HepG2 (cell line): ENCODE measurements around the gene TLCD1. TPM values are rescaled to one million over a fixed set of nuclear protein-coding genes. Genes with fewer than 3 reads are reported as not detected.

Experiments used
- BCL6 ChIP-seq: IDR thresholded peaks from 2 replicates; pipeline ENCODE4 v1.6.1; 2016; ENCODE audit warnings: missing genetic modification reagents, missing compliant biosample characterization
- CBX5 ChIP-seq: sonication (generic); formaldehyde crosslinking; IDR thresholded peaks from 2 replicates; pipeline ENCODE4 v1.4.0; 2020; ENCODE audit warnings: missing genetic modification reagents, borderline replicate concordance
- ESRRA ChIP-seq: sonication (generic); formaldehyde crosslinking; IDR thresholded peaks from 2 replicates; pipeline ENCODE4 v1.5.1; 2020; ENCODE audit warnings: mild to moderate bottlenecking, low read depth, missing genetic modification reagents
- FOSL2 ChIP-seq: sonication (generic); formaldehyde crosslinking; IDR thresholded peaks from 2 replicates; pipeline ENCODE4 v1.4.0; 2020; ENCODE audit warnings: missing genetic modification reagents
- KLF11 ChIP-seq: IDR thresholded peaks from 2 replicates; pipeline ENCODE4 v1.6.1; 2016; ENCODE audit warnings: missing compliant biosample characterization
- MED8 ChIP-seq: sonication (generic); formaldehyde crosslinking; IDR thresholded peaks from 2 replicates; pipeline ENCODE4 v1.8.1; 2023; ENCODE audit warnings: mild to moderate bottlenecking, missing genetic modification reagents; ENCODE audit not compliant: insufficient replicate concordance
- MIXL1 ChIP-seq: IDR thresholded peaks from 2 replicates; pipeline ENCODE4 v1.6.1; 2016
- NCOA2 ChIP-seq: sonication (generic); formaldehyde crosslinking; IDR thresholded peaks from 2 replicates; pipeline ENCODE4 v1.8.0; 2022; ENCODE audit warnings: inconsistent platforms
- NFE2L1 ChIP-seq: sonication (generic); formaldehyde crosslinking; IDR thresholded peaks from 2 replicates; pipeline ENCODE4 v1.4.0; 2020; ENCODE audit warnings: missing genetic modification reagents, mild to moderate bottlenecking, borderline replicate concordance
- NR2F6 ChIP-seq, 2 experiments: IDR thresholded peaks; 2 replicates each; pipeline ENCODE4 v1.6.1; 2016; ENCODE audit warnings: antibody characterized with exemption in 1 of 2, mild to moderate bottlenecking in 1 of 2
- SIN3B ChIP-seq: fragments of 150-350 bp; IDR thresholded peaks from 2 replicates; pipeline ENCODE4 v1.6.1; 2014; ENCODE audit warnings: low read length
- SP4 ChIP-seq: sonication (generic); formaldehyde crosslinking; IDR thresholded peaks from 2 replicates; pipeline ENCODE4 v1.8.1; 2023; ENCODE audit warnings: mild to moderate bottlenecking, missing genetic modification reagents
- STAT5B ChIP-seq: sonication (generic); formaldehyde crosslinking; IDR thresholded peaks from 2 replicates; pipeline ENCODE4 v1.4.0; 2020; ENCODE audit warnings: missing genetic modification reagents
- TBP ChIP-seq: sonication (generic); formaldehyde crosslinking; IDR thresholded peaks from 2 replicates; pipeline ENCODE4 v1.5.0; 2020; ENCODE audit warnings: missing genetic modification reagents
- ZNF138 ChIP-seq: sonication (generic); formaldehyde crosslinking; IDR thresholded peaks from 2 replicates; pipeline ENCODE4 v1.5.0; 2020; ENCODE audit warnings: mild to moderate bottlenecking, low read depth, missing genetic modification reagents
- ZNF230 ChIP-seq: sonication (generic); formaldehyde crosslinking; IDR thresholded peaks from 2 replicates; pipeline ENCODE4 v1.4.0; 2020; ENCODE audit warnings: mild to moderate bottlenecking, missing genetic modification reagents
- ZNF263 ChIP-seq: sonication (generic); formaldehyde crosslinking; IDR thresholded peaks from 2 replicates; pipeline ENCODE4 v1.4.0; 2020; ENCODE audit warnings: missing genetic modification reagents
- ZNF292 ChIP-seq: sonication (generic); formaldehyde crosslinking; IDR thresholded peaks from 2 replicates; pipeline ENCODE4 v1.8.1; 2022; ENCODE audit warnings: mild to moderate bottlenecking, low read depth, missing genetic modification reagents, borderline replicate concordance
- ZNF75D ChIP-seq: sonication (generic); formaldehyde crosslinking; IDR thresholded peaks from 2 replicates; pipeline ENCODE4 v1.8.1; 2023; ENCODE audit warnings: missing genetic modification reagents, mild to moderate bottlenecking, borderline replicate concordance
- polyA plus RNA-seq, 8 experiments: library from polyadenylated mRNA; depleted of rRNA in 3 of 8; stranded (reverse) in 7 of 8; unstranded in 1 of 8; fragments of >200 nt; fragmentation: Illumina TruSeq in 4 of 8; extraction: Trizol in 4 of 8; gene quantifications; 2 replicates each; pipeline versions ENCODE4 v1.2.1 to v1.2.3, GENCODE V29; 2011 to 2016; ENCODE audit warnings: low read depth in 4 of 8, missing spikeins in 1 of 8, mixed read lengths in 1 of 8; ENCODE audit not compliant: insufficient read depth in 1 of 8
- total RNA-seq, 5 experiments: library from RNA; depleted of rRNA; stranded (reverse); fragments of >200 nt; fragmentation: Illumina TruSeq; extraction: Trizol; gene quantifications; 2 replicates each; pipeline ENCODE4 v1.2.3, GENCODE V29; 2016; ENCODE audit warnings: low read depth in 1 of 5
- TF ChIP-seq, protein P1 (sequence below): sonication (generic); formaldehyde crosslinking; IDR thresholded peaks from 2 replicates; pipeline ENCODE4; 2020; ENCODE audit warnings: missing genetic modification reagents, mild to moderate bottlenecking, borderline replicate concordance
- TF ChIP-seq, protein P2 (sequence below): sonication (generic); formaldehyde crosslinking; IDR thresholded peaks from 2 replicates; pipeline ENCODE4 v1.5.1; 2020; ENCODE audit warnings: missing genetic modification reagents, mild to moderate bottlenecking, borderline replicate concordance
- TF ChIP-seq, protein P3 (sequence below): sonication (generic); formaldehyde crosslinking; IDR thresholded peaks from 2 replicates; pipeline ENCODE4 v1.4.0; 2020; ENCODE audit warnings: mild to moderate bottlenecking, missing genetic modification reagents
- TF ChIP-seq, protein P4 (sequence below): sonication (generic); formaldehyde crosslinking; IDR thresholded peaks from 2 replicates; pipeline ENCODE4 v1.4.0; 2020; ENCODE audit warnings: missing genetic modification reagents; ENCODE audit errors: not compliant biosample characterization

The TLCD1 gene
- total and polyA plus RNA-seq, 2 of the 13 experiments (the other 11 are each of a cell fraction or from before 2014, with no cell fraction given) = 14.9 to 19.6 TPM

DNA sequence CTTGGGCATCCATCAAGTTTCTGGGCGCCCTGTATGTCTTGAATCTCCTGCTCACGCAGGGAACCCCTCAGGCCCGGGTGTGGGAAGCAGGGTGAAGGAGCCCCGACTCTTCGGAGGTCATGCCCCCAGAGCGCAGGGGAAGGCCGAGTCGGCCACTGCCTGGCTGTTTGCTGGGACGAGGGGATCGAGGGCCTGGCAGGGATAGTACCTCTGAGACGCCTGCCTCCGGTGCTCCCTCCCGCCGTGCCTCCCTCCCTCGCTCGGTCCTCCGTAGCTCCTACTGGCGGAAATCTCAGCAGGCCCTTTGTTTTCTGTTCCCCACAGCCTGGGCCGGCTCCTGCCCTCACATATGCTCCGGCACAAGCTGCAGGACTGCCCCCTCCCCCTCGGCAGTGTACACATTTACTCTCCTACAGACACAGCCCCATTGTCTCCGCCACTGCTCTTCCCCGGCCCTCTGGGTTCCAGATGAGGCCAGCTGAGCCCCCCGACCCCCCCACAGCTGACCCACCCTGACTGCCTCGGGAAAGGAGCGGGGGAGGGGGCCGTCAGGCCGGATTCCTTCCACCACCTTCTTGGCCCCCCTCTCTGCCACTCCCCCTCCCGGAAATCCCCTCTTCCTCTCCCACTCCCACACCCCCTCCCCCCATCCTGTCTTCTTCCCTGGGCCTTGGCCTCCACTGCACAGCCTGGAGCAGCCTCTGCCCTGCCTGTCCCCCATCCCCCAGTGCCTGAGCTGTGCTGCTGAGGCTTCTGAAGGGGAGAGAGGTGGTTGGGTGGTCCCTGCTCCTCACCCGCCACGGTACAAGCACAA, 19.1 kb upstream of the TLCD1 start (continued):
- TF ChIP-seq FOSL2 (peak; percentile 45; the same call in 1 of the 2 replicates), NR2F6 (IDR thresholded peaks at IDR 0.05) (no peak), NR2F6 (CRISPR knock-in tag; IDR thresholded peaks at IDR 0.05) (peak; percentile 80), MIXL1 (no peak), ESRRA (no peak), ZNF75D (no peak), SP4 (CRISPR knock-in tag) (no peak), KLF11 (no peak; the same call in 1 of the 2 replicates), ZNF230 (CRISPR knock-in tag) (peak; percentile 17; the same call in 1 of the 2 replicates), SIN3B (no peak), NCOA2 (CRISPR knock-in tag) (no peak; the same call in 1 of the 2 replicates), BCL6 (CRISPR knock-in tag) (no peak), NFE2L1 (no peak), TBP (CRISPR knock-in tag) (no peak), STAT5B (CRISPR knock-in tag) (no peak), ZNF292 (CRISPR knock-in tag) (peak; percentile 73), MED8 (CRISPR knock-in tag) (no peak), ZNF263 (CRISPR knock-in tag) (peak; percentile 98), ZNF138 (CRISPR knock-in tag) (no peak), CBX5 (CRISPR knock-in tag) (peak; percentile 54; the same call in 1 of the 2 replicates)
- TF ChIP-seq, protein P1, sequence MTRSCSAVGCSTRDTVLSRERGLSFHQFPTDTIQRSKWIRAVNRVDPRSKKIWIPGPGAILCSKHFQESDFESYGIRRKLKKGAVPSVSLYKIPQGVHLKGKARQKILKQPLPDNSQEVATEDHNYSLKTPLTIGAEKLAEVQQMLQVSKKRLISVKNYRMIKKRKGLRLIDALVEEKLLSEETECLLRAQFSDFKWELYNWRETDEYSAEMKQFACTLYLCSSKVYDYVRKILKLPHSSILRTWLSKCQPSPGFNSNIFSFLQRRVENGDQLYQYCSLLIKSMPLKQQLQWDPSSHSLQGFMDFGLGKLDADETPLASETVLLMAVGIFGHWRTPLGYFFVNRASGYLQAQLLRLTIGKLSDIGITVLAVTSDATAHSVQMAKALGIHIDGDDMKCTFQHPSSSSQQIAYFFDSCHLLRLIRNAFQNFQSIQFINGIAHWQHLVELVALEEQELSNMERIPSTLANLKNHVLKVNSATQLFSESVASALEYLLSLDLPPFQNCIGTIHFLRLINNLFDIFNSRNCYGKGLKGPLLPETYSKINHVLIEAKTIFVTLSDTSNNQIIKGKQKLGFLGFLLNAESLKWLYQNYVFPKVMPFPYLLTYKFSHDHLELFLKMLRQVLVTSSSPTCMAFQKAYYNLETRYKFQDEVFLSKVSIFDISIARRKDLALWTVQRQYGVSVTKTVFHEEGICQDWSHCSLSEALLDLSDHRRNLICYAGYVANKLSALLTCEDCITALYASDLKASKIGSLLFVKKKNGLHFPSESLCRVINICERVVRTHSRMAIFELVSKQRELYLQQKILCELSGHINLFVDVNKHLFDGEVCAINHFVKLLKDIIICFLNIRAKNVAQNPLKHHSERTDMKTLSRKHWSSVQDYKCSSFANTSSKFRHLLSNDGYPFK (CRISPR knock-in tag) = no peak
- TF ChIP-seq, protein P2, sequence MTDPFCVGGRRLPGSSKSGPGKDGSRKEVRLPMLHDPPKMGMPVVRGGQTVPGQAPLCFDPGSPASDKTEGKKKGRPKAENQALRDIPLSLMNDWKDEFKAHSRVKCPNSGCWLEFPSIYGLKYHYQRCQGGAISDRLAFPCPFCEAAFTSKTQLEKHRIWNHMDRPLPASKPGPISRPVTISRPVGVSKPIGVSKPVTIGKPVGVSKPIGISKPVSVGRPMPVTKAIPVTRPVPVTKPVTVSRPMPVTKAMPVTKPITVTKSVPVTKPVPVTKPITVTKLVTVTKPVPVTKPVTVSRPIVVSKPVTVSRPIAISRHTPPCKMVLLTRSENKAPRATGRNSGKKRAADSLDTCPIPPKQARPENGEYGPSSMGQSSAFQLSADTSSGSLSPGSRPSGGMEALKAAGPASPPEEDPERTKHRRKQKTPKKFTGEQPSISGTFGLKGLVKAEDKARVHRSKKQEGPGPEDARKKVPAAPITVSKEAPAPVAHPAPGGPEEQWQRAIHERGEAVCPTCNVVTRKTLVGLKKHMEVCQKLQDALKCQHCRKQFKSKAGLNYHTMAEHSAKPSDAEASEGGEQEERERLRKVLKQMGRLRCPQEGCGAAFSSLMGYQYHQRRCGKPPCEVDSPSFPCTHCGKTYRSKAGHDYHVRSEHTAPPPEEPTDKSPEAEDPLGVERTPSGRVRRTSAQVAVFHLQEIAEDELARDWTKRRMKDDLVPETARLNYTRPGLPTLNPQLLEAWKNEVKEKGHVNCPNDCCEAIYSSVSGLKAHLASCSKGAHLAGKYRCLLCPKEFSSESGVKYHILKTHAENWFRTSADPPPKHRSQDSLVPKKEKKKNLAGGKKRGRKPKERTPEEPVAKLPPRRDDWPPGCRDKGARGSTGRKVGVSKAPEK (CRISPR knock-in tag) = no peak
- TF ChIP-seq, protein P3, sequence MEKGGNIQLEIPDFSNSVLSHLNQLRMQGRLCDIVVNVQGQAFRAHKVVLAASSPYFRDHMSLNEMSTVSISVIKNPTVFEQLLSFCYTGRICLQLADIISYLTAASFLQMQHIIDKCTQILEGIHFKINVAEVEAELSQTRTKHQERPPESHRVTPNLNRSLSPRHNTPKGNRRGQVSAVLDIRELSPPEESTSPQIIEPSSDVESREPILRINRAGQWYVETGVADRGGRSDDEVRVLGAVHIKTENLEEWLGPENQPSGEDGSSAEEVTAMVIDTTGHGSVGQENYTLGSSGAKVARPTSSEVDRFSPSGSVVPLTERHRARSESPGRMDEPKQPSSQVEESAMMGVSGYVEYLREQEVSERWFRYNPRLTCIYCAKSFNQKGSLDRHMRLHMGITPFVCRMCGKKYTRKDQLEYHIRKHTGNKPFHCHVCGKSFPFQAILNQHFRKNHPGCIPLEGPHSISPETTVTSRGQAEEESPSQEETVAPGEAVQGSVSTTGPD (CRISPR knock-in tag) = no peak
- TF ChIP-seq, protein P4, sequence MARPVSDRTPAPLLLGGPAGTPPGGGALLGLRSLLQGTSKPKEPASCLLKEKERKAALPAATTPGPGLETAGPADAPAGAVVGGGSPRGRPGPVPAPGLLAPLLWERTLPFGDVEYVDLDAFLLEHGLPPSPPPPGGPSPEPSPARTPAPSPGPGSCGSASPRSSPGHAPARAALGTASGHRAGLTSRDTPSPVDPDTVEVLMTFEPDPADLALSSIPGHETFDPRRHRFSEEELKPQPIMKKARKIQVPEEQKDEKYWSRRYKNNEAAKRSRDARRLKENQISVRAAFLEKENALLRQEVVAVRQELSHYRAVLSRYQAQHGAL (CRISPR knock-in tag) = no peak
